Measurements from ENCODE around the gene NSUN6.

DNA sequence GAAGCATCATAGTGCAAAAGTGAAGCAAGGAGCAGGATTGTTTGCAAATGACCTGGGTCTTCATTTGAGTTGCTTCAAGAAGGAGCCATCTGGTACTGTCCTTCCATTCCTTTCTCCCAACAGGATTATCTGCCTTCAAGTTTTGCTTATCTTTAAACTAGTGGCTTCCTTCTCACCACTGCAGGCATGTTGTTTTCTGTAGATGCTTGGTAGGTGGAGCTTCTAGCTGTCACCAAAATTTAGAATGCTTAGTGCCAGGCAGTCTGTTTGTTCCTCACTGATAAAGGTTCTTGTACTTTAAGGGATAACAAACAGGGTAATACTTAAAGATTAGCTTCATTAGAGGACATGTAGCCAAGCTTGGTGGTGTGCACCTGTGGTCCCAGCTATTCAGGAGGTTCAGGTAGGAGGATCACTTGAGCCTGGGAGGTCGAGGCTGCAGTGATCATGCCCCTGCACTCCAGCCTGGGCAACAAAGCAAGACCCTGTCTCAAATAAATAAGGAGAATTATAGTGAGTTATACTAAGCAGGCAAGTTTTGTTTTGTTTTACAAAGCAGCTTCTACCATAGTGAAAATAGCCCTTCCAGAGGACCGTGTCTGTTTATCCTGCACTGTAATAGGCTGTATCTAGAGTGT, 13.6 kb upstream of the NSUN6 start:
- TF ChIP-seq, protein P1, sequence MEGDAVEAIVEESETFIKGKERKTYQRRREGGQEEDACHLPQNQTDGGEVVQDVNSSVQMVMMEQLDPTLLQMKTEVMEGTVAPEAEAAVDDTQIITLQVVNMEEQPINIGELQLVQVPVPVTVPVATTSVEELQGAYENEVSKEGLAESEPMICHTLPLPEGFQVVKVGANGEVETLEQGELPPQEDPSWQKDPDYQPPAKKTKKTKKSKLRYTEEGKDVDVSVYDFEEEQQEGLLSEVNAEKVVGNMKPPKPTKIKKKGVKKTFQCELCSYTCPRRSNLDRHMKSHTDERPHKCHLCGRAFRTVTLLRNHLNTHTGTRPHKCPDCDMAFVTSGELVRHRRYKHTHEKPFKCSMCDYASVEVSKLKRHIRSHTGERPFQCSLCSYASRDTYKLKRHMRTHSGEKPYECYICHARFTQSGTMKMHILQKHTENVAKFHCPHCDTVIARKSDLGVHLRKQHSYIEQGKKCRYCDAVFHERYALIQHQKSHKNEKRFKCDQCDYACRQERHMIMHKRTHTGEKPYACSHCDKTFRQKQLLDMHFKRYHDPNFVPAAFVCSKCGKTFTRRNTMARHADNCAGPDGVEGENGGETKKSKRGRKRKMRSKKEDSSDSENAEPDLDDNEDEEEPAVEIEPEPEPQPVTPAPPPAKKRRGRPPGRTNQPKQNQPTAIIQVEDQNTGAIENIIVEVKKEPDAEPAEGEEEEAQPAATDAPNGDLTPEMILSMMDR (conservative IDR thresholded peaks at IDR 0.05 in 1 of 2, IDR thresholded peaks at IDR 0.05 in 1 of 2; ENCODE audit: low read depth in 1 of 2, low read length in 2 of 2): no peak
- no peak for TF ChIP-seq EZH2 (IDR thresholded peaks at IDR 0.05; ENCODE audit: low read length, missing control alignments)

All from fibroblast of lung (primary cell).